BE2C (cell line): ENCODE data around the gene AIPL1.
A peak's percentile ranks its signal among the peaks of the same experiment; 100 is the strongest.

Source experiments
- DNase-seq: peaks from one replicate; pipeline ENCODE4 v3.0.0-alpha.2; 2020
- H3K27me3 ChIP-seq: fragments of 250-450 bp; sonication (Bioruptor Pico); 2 replicates; pipeline ENCODE4 v1.5.1; 2020; ENCODE audit warnings: mild to moderate bottlenecking
- H3K36me3 ChIP-seq: fragments of 250-450 bp; sonication (Bioruptor Pico); 2 replicates; pipeline ENCODE4 v1.5.1; 2020; ENCODE audit warnings: mild to moderate bottlenecking
- H3K4me1 ChIP-seq: fragments of 250-450 bp; sonication (Bioruptor Pico); 2 replicates; pipeline ENCODE4 v1.5.1; 2020
- H3K4me3 ChIP-seq: 2 replicates; pipeline ENCODE4 v1.5.1; 2011; ENCODE audit warnings: low read depth, low read length
- H3K9me3 ChIP-seq: fragments of 250-450 bp; sonication (Bioruptor Pico); 2 replicates; pipeline ENCODE4 v1.5.1; 2020
- CTCF ChIP-seq: IDR thresholded peaks from 2 replicates; pipeline ENCODE4 v1.5.1; 2012; ENCODE audit warnings: mild to moderate bottlenecking, low read depth, low read length

The AIPL1 gene

DNA sequence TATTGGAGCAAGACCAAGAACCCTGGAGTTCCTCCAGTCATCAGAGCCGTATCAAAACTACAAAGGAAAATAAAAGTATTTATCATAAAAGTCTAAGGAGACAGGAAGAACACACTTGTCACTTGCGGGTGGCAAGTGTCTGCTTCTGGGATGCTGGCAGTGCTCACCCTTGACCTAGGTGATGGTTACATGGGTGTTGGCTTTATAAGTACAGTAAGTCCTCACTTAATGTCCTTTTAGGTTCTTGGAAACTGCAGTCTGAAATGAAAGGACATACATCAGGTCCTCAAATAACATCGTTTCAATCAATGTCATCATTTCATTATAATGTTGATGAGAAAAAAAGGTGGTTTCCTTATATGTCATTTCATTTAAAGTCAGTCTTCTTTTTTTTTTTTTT, 3.0 kb upstream of the AIPL1 start:
- no peaks in the 10 kb centered on the region for H3K27me3 ChIP-seq
- no peaks in the 10 kb centered on the region for H3K36me3 ChIP-seq
- no peaks in the 10 kb centered on the region for H3K4me1 ChIP-seq
- no peak for DNase-seq
- TF ChIP-seq CTCF = no peak
- no peak overlapping the region for H3K4me3 ChIP-seq
- H3K9me3 ChIP-seq = no peaks in the 10 kb centered on the region

DNA sequence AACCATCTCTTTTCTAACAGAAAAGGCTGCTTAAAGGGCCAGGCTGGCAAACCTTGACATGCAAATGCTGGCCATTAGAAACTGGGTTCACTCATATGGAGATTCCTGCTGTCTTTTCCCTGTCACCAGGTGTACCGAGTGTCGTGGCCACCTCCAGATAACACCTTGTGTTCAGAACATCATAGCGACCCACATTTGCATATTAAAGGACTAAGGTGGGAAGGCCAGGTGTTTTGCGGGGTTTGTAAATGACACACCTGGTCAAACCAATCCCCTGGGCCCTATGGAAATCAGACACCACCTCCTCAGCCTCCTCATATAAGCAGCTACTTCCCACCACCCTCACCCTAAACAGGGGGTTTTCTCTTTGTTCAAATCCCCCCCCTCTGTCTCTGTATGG, 2.5 kb upstream of the AIPL1 start:
- H3K9me3 ChIP-seq = no peaks in the 10 kb centered on the region
- DNase-seq = no peak
- no peak overlapping the region for H3K4me3 ChIP-seq
- H3K27me3 ChIP-seq = no peaks in the 10 kb centered on the region
- no peaks in the 10 kb centered on the region for H3K4me1 ChIP-seq
- no peaks in the 10 kb centered on the region for H3K36me3 ChIP-seq
- TF ChIP-seq CTCF = no peak

DNA sequence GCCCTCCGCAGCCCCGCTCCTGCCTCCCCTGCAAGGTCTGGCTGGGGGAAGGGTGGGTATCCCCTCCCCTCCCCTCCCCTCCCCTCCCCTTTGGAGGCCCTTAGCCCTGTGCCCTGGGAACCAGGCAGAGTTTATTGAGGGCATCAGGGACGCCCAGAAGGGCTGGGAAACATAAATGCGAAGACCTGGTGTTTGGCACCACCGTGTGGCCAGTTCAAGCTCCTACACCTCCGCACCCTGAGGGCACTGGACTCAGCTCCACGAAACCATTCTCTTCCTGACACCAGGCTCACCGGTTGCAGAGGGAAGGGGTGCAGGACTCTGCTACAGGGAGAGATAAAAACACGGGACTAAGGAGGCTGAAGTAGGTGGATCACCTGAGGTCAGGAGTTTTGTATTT, 1.0 kb upstream of the AIPL1 start:
- peak; percentile 59 for DNase-seq
- H3K4me1 ChIP-seq = no peaks in the 10 kb centered on the region
- no peaks in the 10 kb centered on the region for H3K9me3 ChIP-seq
- no peaks in the 10 kb centered on the region for H3K36me3 ChIP-seq
- H3K4me3 ChIP-seq = no peak overlapping the region
- no peaks in the 10 kb centered on the region for H3K27me3 ChIP-seq
- peak; percentile 68 for TF ChIP-seq CTCF

GRCh38 chr17:6430769-6431168, 4.2 kb downstream of the AIPL1 start:
- DNase-seq = no peak
- Histone ChIP-seq H3K4me3 (no peak overlapping the region), H3K9me3 (no peaks in the 10 kb centered on the region), H3K36me3 (no peaks in the 10 kb centered on the region), H3K4me1 (no peaks in the 10 kb centered on the region), H3K27me3 (no peaks in the 10 kb centered on the region)
- TF ChIP-seq CTCF = 0 out of 2 replicates have a peak, but pooled peaks have one; percentile 22

GRCh38 chr17:6429266-6429665, 5.7 kb downstream of the AIPL1 start:
- H3K27me3 ChIP-seq = no peaks in the 10 kb centered on the region
- no peak for TF ChIP-seq CTCF
- no peaks in the 10 kb centered on the region for H3K9me3 ChIP-seq
- no peak for DNase-seq
- H3K4me3 ChIP-seq = no peak overlapping the region
- no peaks in the 10 kb centered on the region for H3K36me3 ChIP-seq
- no peaks in the 10 kb centered on the region for H3K4me1 ChIP-seq

GRCh38 chr17:6428207-6428965, 6.5 kb downstream of the AIPL1 start:
- Histone ChIP-seq H3K27me3 (no peaks in the 10 kb centered on the region), H3K9me3 (no peaks in the 10 kb centered on the region), H3K4me1 (no peaks in the 10 kb centered on the region), H3K4me3 (no peak overlapping the region), H3K36me3 (no peaks in the 10 kb centered on the region)
- TF ChIP-seq CTCF = no peak
- no peak for DNase-seq
